Measurements from ENCODE around the gene CPED1.

Gene CPED1

GRCh38 chr7:121005996-121006584 is 17.6 kb downstream of the CPED1 start:
- no peak for TF ChIP-seq CTCF (IDR thresholded peaks at IDR 0.05; ENCODE audit: insufficient read depth, low read length, missing control alignments)
- ChIA-PET CTCF (interaction anchor here (0.9 to 1.1 kb wide), 2 partner anchors 8 to 77 kb away, joined by 3 read pairs; no protein-coding TSS in a partner anchor), POLR2A (interaction anchor here (0.6 kb wide), 1 partner anchor 57 kb away, joined by 5 read pairs; no protein-coding TSS in a partner anchor)

GRCh38 chr7:121006711-121007315 is 18.3 kb downstream of the CPED1 start:
- DNase-seq (ENCODE audit: low read depth, low spot score), result no peak
- H3K4me3 ChIP-seq (ENCODE audit: low read depth, low read length), result no peak overlapping the region
- POLR2A ChIA-PET, result interaction anchor here (0.6 kb wide), 2 partner anchors 18 to 57 kb away, joined by 3 to 5 read pairs; no protein-coding TSS in a partner anchor
- TF ChIP-seq CTCF (IDR thresholded peaks at IDR 0.05; ENCODE audit: insufficient read depth, low read length, missing control alignments), result no peak
- CTCF ChIA-PET, result interaction anchor here (0.9 to 4.4 kb wide), 3 partner anchors 9 to 75 kb away, joined by 3 to 17 read pairs (median 3); no protein-coding TSS in a partner anchor

More at GRCh38 chr7:121005996-121006584, 17.6 kb downstream of the CPED1 start:
- no peak for DNase-seq (ENCODE audit: low read depth, low spot score)
- H3K4me3 ChIP-seq (ENCODE audit: low read depth, low read length), result no peak overlapping the region

GRCh38 chr7:121008816-121009215 is 20.3 kb downstream of the CPED1 start:
- DNase-seq (ENCODE audit: low read depth, low spot score), result no peak
- no peak overlapping the region for H3K4me3 ChIP-seq (ENCODE audit: low read depth, low read length)
- no peak for TF ChIP-seq CTCF (IDR thresholded peaks at IDR 0.05; ENCODE audit: insufficient read depth, low read length, missing control alignments)
- CTCF ChIA-PET, result interaction anchor here (0.9 to 4.4 kb wide), 4 partner anchors 8 to 73 kb away, joined by 4 to 17 read pairs (median 6); no protein-coding TSS in a partner anchor
- POLR2A ChIA-PET, result no interaction called here

DNA sequence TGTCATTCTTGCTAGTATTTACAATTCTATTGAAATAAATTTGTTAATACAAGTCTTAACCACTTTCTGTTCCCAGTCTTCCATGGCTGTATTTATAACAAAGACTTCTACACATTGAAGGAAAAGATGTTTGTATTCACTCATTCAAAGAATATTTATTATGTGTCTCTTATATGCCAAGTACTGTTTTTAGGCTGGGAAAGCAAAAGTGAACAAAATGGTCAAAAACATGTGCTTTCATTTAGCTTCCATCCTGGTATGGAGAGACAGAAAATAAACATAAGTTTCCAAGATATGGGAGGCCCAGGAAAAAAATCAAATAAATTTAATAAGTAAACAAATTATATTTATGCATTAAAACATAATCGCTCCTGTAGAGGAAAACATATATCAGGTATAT is 22.9 kb downstream of the CPED1 start:
- CTCF ChIA-PET, result interaction anchor here (0.6 to 2.3 kb wide), 3 partner anchors 22 to 31 kb away, joined by 3 to 11 read pairs (median 3); partner anchors contain the start of gene CPED1
- H3K4me3 ChIP-seq (ENCODE audit: low read depth, low read length), result no peak overlapping the region
- TF ChIP-seq CTCF (IDR thresholded peaks at IDR 0.05; ENCODE audit: insufficient read depth, low read length, missing control alignments), result no peak
- no peak for DNase-seq (ENCODE audit: low read depth, low spot score)
- POLR2A ChIA-PET, result no interaction called here

DNA sequence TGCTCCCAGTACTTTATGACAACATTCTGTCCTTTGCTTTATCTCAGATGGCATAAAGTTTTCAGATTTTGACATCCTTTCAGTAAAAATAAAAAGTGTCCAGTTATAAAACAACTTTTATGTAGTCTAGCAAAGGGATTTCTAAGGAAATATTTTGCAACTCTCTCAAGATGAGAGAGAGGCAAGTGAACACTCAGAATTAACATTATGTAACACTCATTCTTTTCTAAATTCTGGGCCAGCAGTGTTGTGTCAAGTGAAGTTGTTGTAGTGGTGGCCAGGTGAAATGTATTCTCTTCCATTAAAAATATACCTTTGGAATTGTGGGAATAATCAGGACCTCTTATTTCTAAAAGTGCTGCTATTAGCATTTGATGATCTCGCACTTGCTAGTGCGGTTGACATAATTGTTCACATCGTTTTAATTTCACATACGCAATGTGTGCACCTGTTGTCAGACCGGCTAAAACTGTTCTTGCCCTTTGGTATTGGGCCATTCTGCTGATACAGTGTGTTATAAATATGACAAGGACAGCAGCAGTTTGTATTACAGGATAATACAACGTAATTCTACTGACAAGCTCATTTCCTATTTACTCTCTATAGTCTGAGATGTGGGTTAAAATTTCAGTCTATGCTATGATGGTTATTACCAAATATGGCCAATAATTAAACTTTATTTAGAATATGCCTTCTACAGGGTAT is 23.8 kb downstream of the CPED1 start:
- CTCF ChIA-PET, result interaction anchor here (1.3 to 2.0 kb wide), 2 partner anchors 12 to 22 kb away, joined by 3 to 5 read pairs; no protein-coding TSS in a partner anchor
- POLR2A ChIA-PET, result no interaction called here
- TF ChIP-seq CTCF (IDR thresholded peaks at IDR 0.05; ENCODE audit: insufficient read depth, low read length, missing control alignments), result no peak
- DNase-seq (ENCODE audit: low read depth, low spot score), result no peak
- H3K4me3 ChIP-seq (ENCODE audit: low read depth, low read length), result no peak overlapping the region

DNA sequence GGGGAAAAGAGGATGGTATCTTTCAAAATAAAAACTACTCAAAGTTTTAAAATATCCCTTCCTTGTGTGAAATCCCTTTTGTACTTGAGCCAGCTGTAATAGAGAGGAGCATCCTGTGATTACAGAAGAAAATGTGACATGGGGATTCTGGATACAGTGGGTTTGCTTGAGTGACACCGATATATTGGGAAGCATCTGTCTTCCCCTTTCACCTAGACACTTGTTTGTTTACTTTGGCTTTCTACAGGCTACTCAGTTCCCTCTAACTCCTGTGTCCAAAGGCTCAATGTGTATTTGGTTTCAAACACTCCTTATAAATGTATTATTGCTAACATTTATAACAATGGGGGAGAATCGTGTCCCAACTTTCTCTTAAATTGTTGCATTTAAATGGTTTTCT is 24.4 kb downstream of the CPED1 start:
- no peak for DNase-seq (ENCODE audit: low read depth, low spot score)
- no peak overlapping the region for H3K4me3 ChIP-seq (ENCODE audit: low read depth, low read length)
- no peak for TF ChIP-seq CTCF (IDR thresholded peaks at IDR 0.05; ENCODE audit: insufficient read depth, low read length, missing control alignments)
- POLR2A ChIA-PET, result no interaction called here
- CTCF ChIA-PET, result interaction anchor here (1.3 to 2.0 kb wide), 2 partner anchors 11 to 23 kb away, joined by 3 to 5 read pairs; no protein-coding TSS in a partner anchor

Measured in AG04449 (cell line).